Brain microvascular endothelial cell (primary cell): Measurements from ENCODE around the gene RHBDD2.
"Not testable (repeated sequence)": the region's sequence is repeated elsewhere in the genome, so short reads cannot be mapped to it uniquely, and the experiment has no call there.

Source experiments
- DNase-seq: peaks from one replicate; pipeline ENCODE4 v3.0.0-alpha.2; 2020
- H3K27ac ChIP-seq: fragments of 250-450 bp; sonication (Bioruptor Pico); 2 replicates; pipeline ENCODE4 v1.5.1; 2020; ENCODE audit warnings: mild to moderate bottlenecking, moderate library complexity
- H3K27me3 ChIP-seq: fragments of 250-450 bp; sonication (Bioruptor Pico); replicated peaks from 2 replicates; pipeline ENCODE4 v1.5.1; 2020; ENCODE audit warnings: mild to moderate bottlenecking
- H3K36me3 ChIP-seq: fragments of 250-450 bp; sonication (Bioruptor Pico); replicated peaks from 2 replicates; pipeline ENCODE4 v1.5.1; 2020; ENCODE audit warnings: mild to moderate bottlenecking
- H3K4me3 ChIP-seq: 2 replicates; pipeline ENCODE4 v1.5.1; 2011; ENCODE audit warnings: low read depth, mild to moderate bottlenecking, control low read depth, low read length, moderate library complexity
- CTCF ChIP-seq: IDR thresholded peaks from 2 replicates; pipeline ENCODE4 v1.5.1; 2011; ENCODE audit warnings: low read depth, mild to moderate bottlenecking, moderate library complexity, low read length, control low read depth, inconsistent platforms; ENCODE audit errors: missing control alignments
- in situ Hi-C: cut with HindIII; loops from 2 replicates; pipeline ENCODE4 v1.10.0; 2017; ENCODE audit warnings: low sequenced_read_pairs, low pct_ligation_motif_present

The RHBDD2 gene

GRCh38 chr7:75878769-75879611, at the start of gene RHBDD2:
RHBDD2 (plus strand) TSS chr7:75879034; CDS start chr7:75879083, 49 bp downstream.
- H3K36me3 ChIP-seq, result peaks cover 20% of the 10 kb centered on the region
- in situ Hi-C loops, result no loop called here
- DNase-seq, result peak; percentile 92
- H3K27me3 ChIP-seq, result no peaks in the 10 kb centered on the region
- TF ChIP-seq CTCF, result no peak
- peak within 1 kb of the TSS; percentile 90 for H3K4me3 ChIP-seq
- H3K27ac ChIP-seq, result peak within 1 kb of the TSS; percentile 81

GRCh38 chr7:75829656-75830055, 49.2 kb upstream of the RHBDD2 start:
- peak; percentile 82 for DNase-seq
- H3K27me3 ChIP-seq, H3K36me3 ChIP-seq, H3K4me3 ChIP-seq, H3K27ac ChIP-seq, in situ Hi-C loops: not testable (repeated sequence)

- in situ Hi-C loops, result no loop called here
- no peak for DNase-seq
- no peak overlapping the region for H3K27ac ChIP-seq
- no peaks in the 10 kb centered on the region for H3K36me3 ChIP-seq
- no peaks in the 10 kb centered on the region for H3K27me3 ChIP-seq
- no peak for TF ChIP-seq CTCF
- no peak overlapping the region for H3K4me3 ChIP-seq
Measured at GRCh38 chr7:75830978-75831377, 47.9 kb upstream of the RHBDD2 start.

GRCh38 chr7:75833662-75834061, 45.2 kb upstream of the RHBDD2 start:
- H3K36me3 ChIP-seq, in situ Hi-C loops, H3K4me3 ChIP-seq, H3K27ac ChIP-seq, H3K27me3 ChIP-seq: not testable (repeated sequence)
- peak; percentile 28 for DNase-seq

GRCh38 chr7:75835688-75836285, 43.0 kb upstream of the RHBDD2 start:
- DNase-seq, result no peak
- H3K36me3 ChIP-seq, result no peaks in the 10 kb centered on the region
- no peak for TF ChIP-seq CTCF
- in situ Hi-C loops, result no loop called here
- H3K27ac ChIP-seq, result no peak overlapping the region
- H3K4me3 ChIP-seq, result no peak overlapping the region
- no peaks in the 10 kb centered on the region for H3K27me3 ChIP-seq

- no peak overlapping the region for H3K27ac ChIP-seq
- no peak for DNase-seq
- no peaks in the 10 kb centered on the region for H3K36me3 ChIP-seq
- H3K4me3 ChIP-seq, result no peak overlapping the region
- no peak for TF ChIP-seq CTCF
- in situ Hi-C loops, result no loop called here
- H3K27me3 ChIP-seq, result no peaks in the 10 kb centered on the region
Measured at GRCh38 chr7:75836798-75837197, 42.0 kb upstream of the RHBDD2 start.

GRCh38 chr7:75838281-75838930, 40.4 kb upstream of the RHBDD2 start:
- H3K27ac ChIP-seq, in situ Hi-C loops, H3K36me3 ChIP-seq, H3K27me3 ChIP-seq, H3K4me3 ChIP-seq, DNase-seq: not testable (repeated sequence)
